ENCODE measurements around the gene CLK1. TPM values are rescaled to one million over a fixed set of nuclear protein-coding genes. Genes with fewer than 3 reads are reported as not detected.

The CLK1 gene
- total and polyA plus RNA-seq, 2 of the 13 experiments (the other 11 are each of a cell fraction or from before 2014, with no cell fraction given) = 66.6 to 101 TPM

- TF ChIP-seq RBFOX2 (IDR thresholded peaks at IDR 0.05; ENCODE audit: low read depth, low read length) = 0 out of 2 replicates have a peak, but pooled peaks have one; percentile 31
- no peak for TF ChIP-seq ZNF138 (CRISPR knock-in tag; IDR thresholded peaks at IDR 0.05; ENCODE audit: low read depth)
- no peak for TF ChIP-seq ZNF547 (CRISPR knock-in tag; IDR thresholded peaks at IDR 0.05)
- no peak for TF ChIP-seq FOXO4 (CRISPR knock-in tag; conservative IDR thresholded peaks at IDR 0.05)
- no peak for TF ChIP-seq SALL2 (CRISPR knock-in tag; IDR thresholded peaks at IDR 0.05)
- TF ChIP-seq STAG1 (CRISPR knock-in tag; IDR thresholded peaks at IDR 0.05) = no peak
- no peak for TF ChIP-seq FOXA1 (IDR thresholded peaks at IDR 0.05)
- TF ChIP-seq FOXA1 (CRISPR knock-in tag; IDR thresholded peaks at IDR 0.05) = no peak
- TF ChIP-seq ZNF510 (CRISPR knock-in tag; IDR thresholded peaks at IDR 0.05; ENCODE audit: low read depth) = no peak
Measured at GRCh38 chr2:200814276-200814815, 50.1 kb downstream of the CLK1 start (continued).

- DNase-seq (ENCODE audit: low spot score) (peak; percentile 74), ATAC-seq (peak; percentile 86), FAIRE-seq (no peak)
- Histone ChIP-seq H3K27ac (ENCODE audit: extremely low read length, insufficient read depth, low read length) (peak overlapping the region; percentile 95), H2AFZ (ENCODE audit: low read length) (no peak overlapping the region), H4K20me1 (ENCODE audit: insufficient read depth, low read length) (peaks cover 21% of the 10 kb centered on the region), H3K36me3 (replicated peaks in 1 of 2; ENCODE audit: control insufficient read depth in 1 of 2, insufficient read depth in 2 of 2, low read length in 2 of 2) (peaks cover 13 to 38% of the 10 kb centered on the region in 2 experiments), H3K79me2 (ENCODE audit: insufficient read depth, low read length) (peaks cover 47% of the 10 kb centered on the region), H3K4me2 (ENCODE audit: low read depth, low read length) (peak overlapping the region; percentile 85), H3K27me3 (ENCODE audit: control insufficient read depth in 1 of 2, insufficient read depth in 2 of 2, low read length in 2 of 2) (no peaks in the 10 kb centered on the region; a peak in 1 of 5 replicates), H3K9me3 (ENCODE audit: low read length) (no peaks in the 10 kb centered on the region), H3K4me1 (ENCODE audit: insufficient read depth, low read length) (peaks cover 52% of the 10 kb centered on the region), H3K4me3 (replicated peaks in 1 of 3; ENCODE audit: insufficient read depth in 1 of 3, low read depth in 2 of 3, low read length in 3 of 3) (peak overlapping the region; percentile 89 to 99 (median 92)), H3K9ac (ENCODE audit: insufficient read depth, low read depth, low read length) (peak overlapping the region; percentile 98)
- in situ Hi-C loops (cut with HindIII; ENCODE audit: extremely low pct_ligation_motif_present, low pct_unique_long_range_greater_than_20kb) = loop anchor here (5.0 to 25.0 kb wide), 3 partner anchors 70 to 850 kb away; partner anchors contain the start of genes MAIP1 and TYW5
- WGBS (ENCODE audit: low lambda C conversion rate) = 2% methylated on average over 42 of the region's 70 CpGs
- POLR2A ChIA-PET = interaction anchor here (2.3 kb wide), 1 partner anchor 52 kb away, joined by 16 read pairs; the partner anchor contains the start of gene CLK1
- BruUV-seq (replicated peaks) = no TSS peak
- CTCF ChIA-PET (ENCODE audit: low intra/inter-chr PET ratio, low total read pairs) = interaction anchor here (0.7 to 3.9 kb wide), 3 partner anchors 9 to 99 kb away, joined by 3 to 27 read pairs (median 3); no protein-coding TSS in a partner anchor
- intact Hi-C loops (cut with micrococcal nuclease; ENCODE audit: unreplicated experiment) = loop anchor here (2.0 to 5.0 kb wide), 2 partner anchors 50 to 235 kb away; no protein-coding TSS in a partner anchor
- TF ChIP-seq CCAR2 (optimal IDR thresholded peaks at IDR 0.05; ENCODE audit: low read depth, low read length) = no peak
- 0 out of 2 replicates have a peak, but pooled peaks have one; percentile 15 for TF ChIP-seq PHF20 (CRISPR knock-in tag; IDR thresholded peaks at IDR 0.05)
- peak; percentile 11; the same call in 1 of the 2 replicates for TF ChIP-seq GMEB1 (CRISPR knock-in tag; IDR thresholded peaks at IDR 0.05; ENCODE audit: borderline replicate concordance)
- TF ChIP-seq HNF4A (CRISPR knock-in tag; IDR thresholded peaks at IDR 0.05) = peak; percentile 15; the same call in 1 of the 2 replicates
- TF ChIP-seq EHMT2 (IDR thresholded peaks at IDR 0.05; ENCODE audit: borderline replicate concordance, low read depth, low read length) = no peak
- peak; percentile 59; the same call in 1 of the 2 replicates for TF ChIP-seq ELF1 (CRISPR knock-in tag; IDR thresholded peaks at IDR 0.05)
- TF ChIP-seq NAIF1 (CRISPR knock-in tag; IDR thresholded peaks at IDR 0.05; ENCODE audit: borderline replicate concordance) = 0 out of 2 replicates have a peak, but pooled peaks have one; percentile 50
- TF ChIP-seq ZNF160 (CRISPR knock-in tag; IDR thresholded peaks at IDR 0.05) = no peak; the same call in 1 of the 2 replicates
- no peak for TF ChIP-seq ZBTB25 (CRISPR knock-in tag; IDR thresholded peaks at IDR 0.05)
Measured at GRCh38 chr2:200812122-200813022, 52.1 kb downstream of the CLK1 start.
